IMR-90 (cell line): ENCODE measurements around the gene DLG4. TPM values are rescaled to one million over a fixed set of nuclear protein-coding genes. Genes with fewer than 3 reads are reported as not detected.
A peak's percentile ranks its signal among the peaks of the same experiment; 100 is the strongest.

Experiments used
- ATAC-seq: fragments of 200-7000 bp; cut with Tn5 transposase; 2 replicates; pipeline ENCODE4 v1.9.1; 2020; ENCODE audit warnings: low read depth, mild to moderate bottlenecking, moderate library complexity
- BruUV-seq: library from RNA; stranded (reverse); fragments of 400-500 nt; replicated peaks from 2 replicates; lab custom pipeline; 2021; lab: Mats Ljungman, UMichigan
- CTCF ChIA-PET: fragments of 300-600 bp; formaldehyde crosslinking; extraction: SDS; loops from one replicate; lab custom pipeline; 2021; ENCODE audit warnings: antibody characterized with exemption; lab: Yijun Ruan, JAX
- POLR2A ChIA-PET: fragments of 300-600 bp; sonication (Branson Sonifier 250); formaldehyde crosslinking; loops from one replicate; lab custom pipeline; 2022; ENCODE audit warnings: antibody characterized with exemption; ENCODE audit not compliant: unreplicated experiment; lab: Charles Lee
- DNase-seq: peaks from one replicate; pipeline ENCODE4 v3.0.0; 2013
- H2AFZ ChIP-seq: replicated peaks from 2 replicates; pipeline ENCODE3; 2013; ENCODE audit warnings: low read length, mild to moderate bottlenecking; ENCODE audit not compliant: poor library complexity
- H2AK5ac ChIP-seq: 2 replicates; pipeline ENCODE4 v1.6.1; 2013; ENCODE audit warnings: low read depth, low read length, inconsistent platforms
- H2AK9ac ChIP-seq: replicated peaks from 2 replicates; pipeline ENCODE3; 2013; ENCODE audit warnings: mild to moderate bottlenecking, low read depth, low read length, moderate library complexity; ENCODE audit not compliant: poor library complexity
- H2BK120ac ChIP-seq: 2 replicates; pipeline ENCODE4 v1.6.1; 2013; ENCODE audit warnings: low read depth, low read length, inconsistent platforms
- H2BK15ac ChIP-seq: 3 replicates; pipeline ENCODE4 v1.6.1; 2013; ENCODE audit warnings: low read depth, low read length, inconsistent platforms
- H2BK20ac ChIP-seq: 2 replicates; pipeline ENCODE4 v1.6.1; 2013; ENCODE audit warnings: low read depth, mild to moderate bottlenecking, inconsistent platforms, low read length, moderate library complexity
- H2BK5ac ChIP-seq: 2 replicates; pipeline ENCODE4 v1.6.1; 2013; ENCODE audit warnings: mild to moderate bottlenecking, low read depth, low read length, inconsistent platforms; ENCODE audit not compliant: poor library complexity, severe bottlenecking
- H3K14ac ChIP-seq: replicated peaks from 2 replicates; pipeline ENCODE4 v1.6.1; 2013; ENCODE audit warnings: low read depth, low read length, inconsistent platforms
- H3K18ac ChIP-seq: 2 replicates; pipeline ENCODE4 v1.6.1; 2013; ENCODE audit warnings: low read depth, low read length, control low read depth
- H3K23ac ChIP-seq: 2 replicates; pipeline ENCODE4 v1.6.1; 2013; ENCODE audit warnings: low read depth, low read length, inconsistent platforms
- H3K27ac ChIP-seq: 2 replicates; pipeline ENCODE4 v1.5.1; 2013; ENCODE audit warnings: mild to moderate bottlenecking, control low read depth, low read length; ENCODE audit not compliant: insufficient read depth
- H3K27me3 ChIP-seq: 2 replicates; pipeline ENCODE4 v1.6.1; 2013; ENCODE audit warnings: low read length; ENCODE audit not compliant: control insufficient read depth, insufficient read depth
- H3K36me3 ChIP-seq: 2 replicates; pipeline ENCODE4 v1.6.1; 2013; ENCODE audit warnings: low read length, mixed read lengths; ENCODE audit not compliant: control insufficient read depth, insufficient read depth
- H3K4ac ChIP-seq: 2 replicates; pipeline ENCODE4 v1.6.1; 2013; ENCODE audit warnings: low read depth, low read length, inconsistent platforms
- H3K4me1 ChIP-seq: 2 replicates; pipeline ENCODE4 v1.6.1; 2013; ENCODE audit warnings: low read length, mixed read lengths; ENCODE audit not compliant: control insufficient read depth, insufficient read depth
- H3K4me2 ChIP-seq: 2 replicates; pipeline ENCODE4 v1.6.1; 2013; ENCODE audit warnings: low read depth, mild to moderate bottlenecking, control low read depth, low read length, moderate library complexity
- H3K4me3 ChIP-seq: 2 replicates; pipeline ENCODE4 v1.5.1; 2013; ENCODE audit warnings: low read depth, mild to moderate bottlenecking, control low read depth, low read length, moderate library complexity; ENCODE audit not compliant: insufficient read depth
- H3K56ac ChIP-seq: 2 replicates; pipeline ENCODE4 v1.6.1; 2013; ENCODE audit warnings: low read length, inconsistent platforms; ENCODE audit not compliant: insufficient read depth; ENCODE audit errors: extremely low read depth
- H3K79me1 ChIP-seq, 2 experiments: 2 replicates each; pipeline ENCODE4 v1.6.1; 2013; ENCODE audit warnings: low read length in 2 of 2, inconsistent platforms in 1 of 2, low read depth in 1 of 2
- H3K9ac ChIP-seq: 2 replicates; pipeline ENCODE4 v1.6.1; 2013; ENCODE audit warnings: low read depth, low read length, control low read depth
- H3K9me1 ChIP-seq: 2 replicates; pipeline ENCODE4 v1.6.1; 2013; ENCODE audit warnings: low read length, inconsistent platforms; ENCODE audit not compliant: insufficient read depth
- H3K9me3 ChIP-seq: 2 replicates; pipeline ENCODE4 v1.6.1; 2013; ENCODE audit warnings: low read length; ENCODE audit not compliant: control insufficient read depth, insufficient read depth
- H4K20me1 ChIP-seq: 2 replicates; pipeline ENCODE4 v1.6.1; 2013; ENCODE audit warnings: low read length, inconsistent platforms; ENCODE audit not compliant: insufficient read depth
- H4K5ac ChIP-seq: 2 replicates; pipeline ENCODE4 v1.6.1; 2013; ENCODE audit warnings: mild to moderate bottlenecking, low read depth, low read length, control low read depth
- H4K8ac ChIP-seq, 2 experiments: 2 replicates each; pipeline ENCODE4 v1.6.1; 2013; ENCODE audit warnings: low read depth in 2 of 2, low read length in 2 of 2, control low read depth in 1 of 2, inconsistent platforms in 1 of 2
- H4K91ac ChIP-seq: 2 replicates; pipeline ENCODE4 v1.6.1; 2013; ENCODE audit warnings: low read depth, low read length, inconsistent platforms; ENCODE audit not compliant: insufficient read depth
- RCOR1 ChIP-seq: IDR thresholded peaks from 2 replicates; pipeline ENCODE4 v1.6.1; 2012; ENCODE audit warnings: mild to moderate bottlenecking, low read length, improper control_type of control experiment; ENCODE audit not compliant: insufficient replicate concordance
- SMC3 ChIP-seq: fragments of 150-350 bp; IDR thresholded peaks from 2 replicates; pipeline ENCODE4 v1.6.1; 2016; ENCODE audit warnings: low read depth, mild to moderate bottlenecking, antibody characterized with exemption, low read length, moderate library complexity
- WGBS, 2 experiments: methylation state at CpG; one replicate each; pipeline versions ENCODE4 v1.1.5 to v1.1.7; 2013; ENCODE audit warnings: missing lambda C conversion rate in 2 of 2; ENCODE audit not compliant: insufficient read length in 1 of 2; ENCODE audit errors: extremely low coverage in 2 of 2; 5-methylcytosine and 5-hydroxymethylcytosine counted together
- dilution Hi-C: fragments of 300-500 bp; cut with HindIII; formaldehyde crosslinking; loops from one replicate; pipeline ENCODE4 v1.14.3; 2018; ENCODE audit warnings: low sequenced_read_pairs; ENCODE audit not compliant: unreplicated experiment
- in situ Hi-C: fragments of 300-500 bp; cut with MboI; formaldehyde crosslinking; loops from 3 replicates; pipeline ENCODE4 v1.14.3; 2019; ENCODE audit warnings: low sequenced_read_pairs, inconsistent platforms, mixed read lengths
- intact Hi-C: fragments of 100-400 bp; cut with micrococcal nuclease; formaldehyde crosslinking; loops from 2 replicates; pipeline ENCODE4 v1.10.0; 2022
- polyA plus RNA-seq, 3 experiments: library from polyadenylated mRNA; depleted of rRNA; stranded (reverse); fragments of >200 nt; gene quantifications; 2 replicates each; pipeline ENCODE4 v1.2.3, GENCODE V29; 2012; ENCODE audit warnings: low replicate concordance in 1 of 3
- total RNA-seq: library from RNA; depleted of rRNA; stranded (reverse); fragments of >200 nt; gene quantifications from 2 replicates; pipeline ENCODE4 v1.2.3, GENCODE V29; 2012

Gene DLG4
- total and polyA plus RNA-seq, 2 of the 4 experiments (the other 2 are of a cell fraction), result 8.2 to 30.5 TPM

DNA sequence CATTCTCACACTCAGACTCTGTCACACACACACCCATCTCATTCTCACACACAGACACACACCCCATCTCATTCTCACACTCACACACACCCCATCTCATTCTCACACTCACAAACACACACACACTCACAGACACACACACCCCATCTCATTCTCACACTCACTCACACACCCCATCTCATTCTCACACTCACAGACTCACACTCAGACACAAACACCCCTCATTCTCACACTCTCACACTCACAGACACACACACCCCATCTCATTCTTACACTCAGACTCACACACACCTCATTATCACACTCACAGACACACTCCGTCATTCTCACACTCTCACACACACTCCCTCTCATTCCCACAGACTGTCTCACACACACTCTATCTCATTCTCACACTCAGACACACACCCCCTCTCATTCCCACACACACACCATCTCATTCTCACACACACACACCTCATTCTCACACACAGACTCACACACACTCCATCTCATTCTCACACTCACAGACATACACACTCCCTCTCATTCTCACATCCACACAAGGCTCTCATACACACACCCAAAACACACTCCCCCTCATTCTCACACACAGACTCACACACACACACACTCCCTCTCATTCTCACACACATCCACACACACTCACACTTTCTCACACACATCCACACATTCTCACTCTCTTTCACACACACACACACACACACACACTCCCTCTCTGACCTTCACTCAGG, 43.4 kb downstream of the DLG4 start:
- H2AK9ac ChIP-seq, result peak overlapping the region; percentile 37
- H3K4ac ChIP-seq, result no peak overlapping the region
- no peak overlapping the region for H4K91ac ChIP-seq
- H4K8ac ChIP-seq, result no peak overlapping the region
- TF ChIP-seq RCOR1 (no peak), SMC3 (no peak)
- no peak for ATAC-seq
- H3K79me1 ChIP-seq, result no peaks in the 10 kb centered on the region
- no peak overlapping the region for H2BK120ac ChIP-seq
- H2AFZ ChIP-seq, result peak overlapping the region; percentile 58
- peaks cover 2% of the 10 kb centered on the region; the same call in 1 of the 2 replicates for H3K4me1 ChIP-seq
- no peak overlapping the region for H4K5ac ChIP-seq
- dilution Hi-C loops (no loop called here), in situ Hi-C loops (no loop called here), intact Hi-C loops (loop anchor here (2.0 kb wide), 1 partner anchor 39 kb away; no protein-coding TSS in a partner anchor)
- no peak for DNase-seq
- no peaks in the 10 kb centered on the region for H3K36me3 ChIP-seq
- 0 out of 2 replicates have a peak overlapping the region, but pooled peaks have one; percentile 47 for H3K9ac ChIP-seq
- no peak overlapping the region for H3K27ac ChIP-seq
- 83% methylated on average over 1 of the region's 1 CpG; no CpG with 5 or more reads in 1 of the 2 experiments for WGBS, 2 experiments
- peaks cover 13% of the 10 kb centered on the region; the same call in 1 of the 2 replicates for H3K9me1 ChIP-seq
- H3K9me3 ChIP-seq, result no peaks in the 10 kb centered on the region
- CTCF ChIA-PET, result no interaction called here
- no TSS peak for BruUV-seq
- peak overlapping the region; percentile 72 for H3K23ac ChIP-seq
- no peak overlapping the region for H3K56ac ChIP-seq
- peaks cover 3% of the 10 kb centered on the region; the same call in 1 of the 2 replicates for H4K20me1 ChIP-seq
- H3K14ac ChIP-seq, result peak overlapping the region; percentile 36; the same call in 1 of the 2 replicates
- POLR2A ChIA-PET, result no interaction called here
- no peak overlapping the region for H2BK15ac ChIP-seq
- H3K4me2 ChIP-seq, result peak overlapping the region; percentile 0; the same call in 1 of the 2 replicates
- H2AK5ac ChIP-seq, result peak overlapping the region; percentile 78
- H3K4me3 ChIP-seq, result no peak overlapping the region
- H3K27me3 ChIP-seq, result no peaks in the 10 kb centered on the region
- no peak overlapping the region for H2BK20ac ChIP-seq
- peak overlapping the region; percentile 83 for H2BK5ac ChIP-seq
- no peak overlapping the region for H3K18ac ChIP-seq
